Central memory CD4-positive, alpha-beta T cell (primary cell): Measurements from ENCODE around the gene AGL.
"Not testable (repeated sequence)": the region's sequence is repeated elsewhere in the genome, so short reads cannot be mapped to it uniquely, and the experiment has no call there.

Experiments used
- DNase-seq: peaks from one replicate; pipeline ENCODE4 v3.0.0; 2022

AGL gene

DNA sequence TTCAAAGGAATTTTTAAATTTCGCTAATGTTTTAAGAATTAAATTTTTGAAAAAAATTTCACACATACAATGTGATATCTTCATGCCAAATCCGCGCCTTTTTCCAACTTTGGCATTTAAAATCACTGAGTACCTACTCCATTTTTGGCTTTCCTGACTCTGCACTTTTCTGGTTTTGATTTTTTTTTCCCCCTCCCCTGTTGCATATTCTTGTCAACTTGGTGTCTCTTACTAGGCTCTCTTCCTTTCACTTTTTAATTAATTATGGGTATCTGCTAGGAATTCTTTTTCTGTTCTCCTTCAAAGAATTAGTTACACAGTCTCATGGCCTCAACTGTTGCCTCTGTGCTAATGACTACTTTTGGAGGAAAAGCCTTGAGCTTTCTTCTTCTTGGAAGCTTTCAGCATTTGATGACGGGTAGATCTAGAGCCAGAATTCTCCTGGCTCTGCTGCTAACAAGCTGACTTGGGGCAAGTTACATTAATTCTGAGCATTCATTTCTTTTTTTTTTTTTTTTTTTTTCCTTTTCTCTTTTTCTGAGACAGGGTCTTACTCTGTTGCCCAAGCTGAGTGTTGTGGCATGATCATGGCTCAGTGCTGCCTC is 1.8 kb downstream of the AGL start:
- DNase-seq = no peak

DNA sequence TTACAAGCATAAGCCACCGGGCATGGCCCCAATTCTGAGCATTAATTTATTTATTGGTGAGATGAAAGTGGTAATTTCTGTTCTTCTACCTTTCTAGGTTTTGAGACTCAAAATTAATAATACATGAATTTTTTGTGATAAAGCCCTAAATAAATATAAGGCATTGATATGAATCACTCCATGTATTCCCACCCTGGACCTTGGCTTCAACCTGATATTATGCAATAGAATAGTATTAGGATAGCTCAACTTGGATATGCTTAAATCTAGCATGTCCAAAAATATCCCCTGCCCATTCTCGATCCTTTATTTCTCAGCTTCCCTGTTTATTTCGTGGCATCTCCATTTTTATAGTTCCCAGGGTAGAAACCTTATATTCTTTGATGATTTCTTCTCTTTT is 2.5 kb downstream of the AGL start:
- DNase-seq = no peak

DNA sequence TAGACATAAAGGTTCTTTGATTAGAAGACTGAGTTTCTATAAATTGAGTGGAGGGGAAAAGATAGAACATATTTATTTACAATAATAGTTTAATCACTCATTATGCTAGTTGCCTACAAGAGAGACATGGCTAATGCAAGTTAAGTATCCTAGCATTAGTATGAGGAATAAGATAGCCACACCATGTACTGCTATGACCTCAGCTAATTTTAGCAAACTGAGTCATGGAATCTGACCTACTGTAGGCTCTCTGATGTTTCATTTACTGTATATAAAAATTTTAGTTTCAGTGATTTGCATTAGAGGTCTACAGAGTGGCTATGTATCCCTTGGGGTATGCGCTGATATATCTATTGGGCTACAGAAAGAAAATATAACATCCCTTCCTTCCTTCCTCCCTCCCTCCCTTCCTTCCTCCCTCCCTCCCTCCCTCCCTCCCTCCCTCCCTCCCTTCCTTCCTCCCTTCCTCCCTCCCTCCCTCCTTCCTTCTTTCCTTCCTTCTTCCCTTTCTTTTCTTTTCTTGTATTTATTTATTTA is 5.8 kb downstream of the AGL start:
- no peak for DNase-seq

DNA sequence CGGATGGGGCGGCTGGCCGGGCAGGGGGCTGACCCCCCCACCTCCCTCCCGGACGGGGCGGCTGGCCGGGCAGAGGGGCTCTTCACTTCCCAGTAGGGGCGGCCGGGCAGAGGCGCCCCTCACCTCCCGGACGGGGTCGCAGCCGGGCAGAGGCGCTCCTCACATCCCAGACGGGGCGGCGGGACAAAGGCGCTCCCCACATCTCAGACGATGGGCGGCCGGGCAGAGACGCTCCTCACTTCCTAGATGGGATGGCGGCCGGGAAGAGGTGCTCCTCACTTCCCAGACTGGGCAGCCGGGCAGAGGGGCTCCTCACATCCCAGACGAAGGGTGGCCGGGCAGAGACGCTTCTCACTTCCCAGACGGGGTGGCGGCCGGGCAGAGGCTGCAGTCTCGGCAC is 6.9 kb downstream of the AGL start:
- not testable (repeated sequence) for DNase-seq

DNA sequence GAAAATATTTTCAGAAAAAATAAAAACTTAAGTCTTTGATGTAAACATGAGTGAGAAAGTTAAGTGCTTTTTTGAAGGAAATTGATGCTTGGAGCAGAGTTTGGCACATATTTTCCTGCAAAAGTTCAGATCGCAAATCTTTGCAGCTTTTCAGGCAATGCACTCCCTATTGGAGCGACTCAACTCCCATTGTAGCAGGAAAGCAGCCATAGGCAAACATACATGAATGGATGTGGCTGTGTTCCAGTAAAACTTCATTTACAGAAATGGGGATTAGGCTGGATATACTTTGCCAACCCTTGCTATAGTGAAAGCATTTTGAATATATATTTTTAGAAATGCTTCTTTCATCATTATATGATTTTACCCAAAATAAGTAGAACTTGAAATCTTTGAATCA is 8.1 kb downstream of the AGL start:
- DNase-seq = no peak

DNA sequence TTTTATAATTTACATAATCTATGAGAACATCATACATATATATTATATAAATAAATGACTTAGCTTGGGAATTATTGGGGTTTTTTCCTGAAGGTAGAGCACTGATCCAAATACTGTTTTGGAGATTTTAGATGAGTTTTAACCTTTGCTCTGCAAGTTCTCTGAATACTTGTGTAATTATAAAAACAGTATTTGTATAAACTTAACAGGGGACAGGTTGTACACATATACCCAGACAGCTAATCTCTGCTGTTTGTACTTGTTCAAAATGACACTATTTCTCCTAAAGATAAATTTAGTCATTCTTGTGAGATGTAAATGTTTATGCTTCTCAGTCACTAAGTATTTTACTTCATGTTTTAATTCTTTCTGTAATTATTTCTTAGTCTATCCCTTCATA is 8.7 kb downstream of the AGL start:
- DNase-seq = no peak

DNA sequence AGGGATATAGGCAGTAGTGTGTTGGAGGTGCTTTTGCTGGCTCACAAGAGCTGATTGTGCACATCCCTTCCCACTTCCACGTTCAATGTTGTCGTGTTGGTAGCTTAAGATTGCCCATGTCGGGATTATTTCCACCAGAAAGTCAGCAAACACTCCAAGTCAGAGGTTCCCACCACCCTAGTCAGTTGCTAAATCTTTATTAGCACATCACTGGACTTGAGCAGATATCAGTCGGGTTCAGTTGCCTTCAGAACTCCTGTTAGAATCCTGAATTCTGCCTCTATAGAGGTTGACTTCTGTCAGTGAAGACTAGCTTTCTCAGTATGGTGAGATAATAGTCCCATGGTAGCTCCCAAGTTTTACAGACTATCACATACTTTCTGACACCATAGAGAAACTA is 10.5 kb downstream of the AGL start:
- DNase-seq = no peak

DNA sequence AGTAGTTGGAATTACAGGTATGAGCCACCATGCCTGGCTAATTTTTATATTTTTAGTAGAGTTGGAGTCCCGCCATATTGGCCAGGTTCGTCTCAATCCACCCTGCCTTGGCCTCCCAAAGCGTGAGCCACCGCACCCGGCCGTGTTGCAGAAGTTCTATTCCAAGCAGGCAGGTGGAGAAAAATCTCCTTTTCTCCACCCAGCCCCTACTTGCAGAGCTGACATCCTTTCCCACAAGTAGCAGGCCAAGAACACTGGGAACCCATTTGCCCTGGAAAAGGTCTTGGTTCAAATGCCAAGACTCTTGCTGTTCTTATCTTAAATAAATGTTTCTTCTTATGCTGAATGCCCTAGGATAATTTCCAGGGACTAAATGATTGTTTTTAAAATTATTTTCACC is 17.5 kb downstream of the AGL start:
- DNase-seq = no peak

DNA sequence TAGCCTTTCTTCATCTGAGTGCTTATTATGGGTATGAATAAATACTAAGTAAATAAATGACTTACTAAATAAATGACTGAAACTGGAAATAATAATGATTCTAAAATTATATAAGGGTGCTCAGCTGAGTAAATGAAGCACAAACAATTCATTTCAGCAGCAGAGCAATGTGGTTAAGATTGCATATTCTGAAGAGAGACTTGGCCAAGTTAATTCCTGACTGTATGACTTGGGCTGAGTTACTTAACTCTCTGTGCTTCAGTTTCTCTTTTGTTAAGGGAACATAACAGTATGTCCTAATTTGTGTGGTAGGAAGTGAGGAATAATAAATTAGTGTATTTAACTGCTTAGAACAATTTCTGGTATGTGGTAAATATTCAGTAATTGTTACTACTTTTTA is 19.1 kb downstream of the AGL start:
- no peak for DNase-seq

DNA sequence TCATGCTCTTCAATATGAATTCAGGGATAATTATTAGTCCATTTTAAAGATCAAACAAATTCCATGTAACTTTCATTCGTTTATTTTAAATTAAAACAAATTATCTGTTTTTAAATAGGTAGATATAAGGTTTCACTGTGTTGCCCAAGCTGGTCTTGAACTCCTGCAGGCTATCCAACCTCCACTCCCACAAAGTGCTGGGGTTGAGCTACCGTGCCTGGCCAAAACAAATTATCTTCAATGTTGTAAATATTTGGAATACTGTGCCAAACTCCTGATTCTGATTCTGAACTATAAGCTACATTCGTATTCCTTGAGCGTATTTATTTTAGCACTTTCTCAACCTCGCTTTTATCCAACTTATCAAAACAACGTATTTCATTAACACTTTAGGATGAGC is 19.6 kb downstream of the AGL start:
- DNase-seq = no peak

DNA sequence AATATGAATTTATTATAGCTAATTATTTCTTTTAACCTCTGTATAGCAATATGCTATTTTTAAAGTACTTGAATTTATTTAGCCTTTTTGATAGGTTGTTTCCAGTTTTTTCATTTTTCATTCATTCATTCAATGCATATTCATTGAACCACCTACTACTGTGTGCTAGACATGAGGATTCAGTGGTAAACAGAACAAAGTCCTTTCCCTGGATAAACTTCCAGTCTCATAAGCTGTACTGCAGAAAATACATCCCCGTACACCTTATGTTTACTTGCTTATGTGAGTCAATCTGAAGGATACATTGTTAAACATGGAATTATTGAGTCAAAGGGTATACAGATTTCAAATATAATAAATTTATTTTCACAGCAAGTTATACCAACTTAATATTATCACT is 21.9 kb downstream of the AGL start:
- DNase-seq = no peak

DNA sequence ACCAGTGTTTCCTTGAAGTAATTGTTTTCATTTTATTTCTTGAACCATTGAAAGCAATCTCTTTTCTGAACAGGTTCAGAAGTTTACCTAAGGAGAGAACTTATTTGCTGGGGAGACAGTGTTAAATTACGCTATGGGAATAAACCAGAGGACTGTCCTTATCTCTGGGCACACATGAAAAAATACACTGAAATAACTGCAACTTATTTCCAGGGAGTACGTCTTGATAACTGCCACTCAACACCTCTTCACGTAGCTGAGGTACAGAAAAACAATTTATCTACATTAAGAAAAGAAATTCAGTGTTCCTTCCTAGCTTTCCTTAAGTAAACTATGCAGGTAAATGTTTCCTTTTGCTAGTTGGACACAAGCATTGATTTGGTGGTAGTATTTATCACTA is 27.4 kb downstream of the AGL start:
- no peak for DNase-seq

DNA sequence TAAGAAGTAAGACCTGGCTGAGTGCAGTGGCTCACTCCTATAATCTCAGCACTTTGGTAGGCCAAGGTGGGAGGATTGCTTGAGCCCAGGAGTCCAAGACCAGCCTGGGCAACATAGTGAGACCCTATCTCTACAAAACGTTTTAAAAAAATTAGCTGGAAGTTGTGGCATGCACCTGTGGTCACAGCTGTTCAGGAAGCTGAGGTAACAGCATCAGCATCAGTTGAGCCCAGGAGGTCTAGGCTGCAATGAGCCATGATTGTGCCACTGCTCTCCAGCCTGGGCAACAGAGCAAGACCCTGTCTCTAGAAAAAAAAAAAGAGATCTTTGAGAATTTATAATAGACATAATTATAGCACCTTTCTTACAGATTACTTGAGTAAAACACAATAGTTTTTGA is 36.0 kb downstream of the AGL start:
- DNase-seq = no peak

DNA sequence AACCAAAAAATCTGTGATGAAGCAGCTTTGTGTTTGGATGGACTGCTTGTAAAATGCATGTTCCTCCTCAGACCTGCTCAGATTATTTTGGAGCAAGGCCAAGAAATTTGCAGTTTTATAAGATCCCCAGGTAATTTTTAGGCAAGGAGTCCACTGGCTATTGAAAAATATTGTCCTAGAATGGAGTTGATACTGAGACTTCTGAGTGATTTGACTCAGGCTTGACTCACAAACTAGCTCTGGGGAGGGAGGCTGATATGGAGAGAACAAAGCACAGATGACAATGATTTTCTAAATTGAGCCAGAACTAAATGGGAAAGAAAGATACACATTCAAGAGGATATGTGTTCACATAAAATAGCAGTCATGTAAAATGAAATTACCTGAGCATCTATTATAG is 36.7 kb downstream of the AGL start:
- no peak for DNase-seq

DNA sequence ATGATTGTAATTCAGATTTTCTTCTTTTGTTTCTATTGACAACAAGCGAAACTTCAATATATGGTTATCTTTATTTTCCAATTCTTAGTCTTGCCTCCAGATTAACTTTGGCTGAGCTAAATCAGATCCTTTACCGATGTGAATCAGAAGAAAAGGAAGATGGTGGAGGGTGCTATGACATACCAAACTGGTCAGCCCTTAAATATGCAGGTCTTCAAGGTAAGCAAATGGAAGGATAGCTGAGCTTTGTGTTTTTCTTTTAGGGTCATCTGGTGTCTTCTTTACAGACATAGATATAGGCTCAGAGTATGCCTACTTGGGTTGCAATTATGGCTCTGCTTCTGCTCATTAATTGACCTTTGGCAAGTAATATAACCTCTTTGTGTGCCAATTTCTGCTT is 37.7 kb downstream of the AGL start:
- no peak for DNase-seq

DNA sequence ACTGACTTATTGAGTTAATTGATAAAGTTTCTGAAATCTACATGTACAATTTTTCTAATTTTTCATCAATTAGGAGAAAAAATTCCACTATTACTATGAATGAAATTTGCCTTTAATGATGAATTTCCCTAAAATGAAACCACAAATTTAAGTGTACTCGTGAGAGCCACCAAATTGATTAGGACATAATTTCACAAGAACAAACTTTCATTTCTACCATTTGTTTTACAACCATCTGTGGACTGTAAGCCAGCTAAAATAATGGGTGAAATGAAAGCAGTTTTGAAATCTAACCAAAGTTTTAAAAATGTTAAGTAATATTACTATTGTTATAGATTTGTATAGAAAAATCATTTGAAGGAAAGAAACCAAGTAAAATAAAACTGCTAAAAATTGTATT is 41.8 kb downstream of the AGL start:
- no peak for DNase-seq

DNA sequence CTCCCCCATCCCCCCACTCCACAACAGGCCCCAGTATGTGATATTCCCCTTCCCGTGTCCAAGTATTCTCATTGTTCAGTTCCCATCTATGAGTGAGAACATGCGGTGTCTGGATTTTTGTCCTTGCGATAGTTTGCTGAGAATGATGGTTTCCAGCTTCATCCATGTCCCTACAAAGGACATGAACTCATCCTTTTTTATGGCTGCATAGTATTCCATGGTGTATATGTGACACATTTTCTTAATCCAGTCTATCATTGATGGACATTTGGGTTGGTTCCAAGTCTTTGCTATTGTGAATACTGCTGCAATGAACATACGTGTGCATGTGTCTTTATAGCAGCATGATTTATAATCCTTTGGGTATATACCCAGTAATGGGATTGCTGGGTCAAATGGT is 53.1 kb downstream of the AGL start:
- DNase-seq = not testable (repeated sequence)

DNA sequence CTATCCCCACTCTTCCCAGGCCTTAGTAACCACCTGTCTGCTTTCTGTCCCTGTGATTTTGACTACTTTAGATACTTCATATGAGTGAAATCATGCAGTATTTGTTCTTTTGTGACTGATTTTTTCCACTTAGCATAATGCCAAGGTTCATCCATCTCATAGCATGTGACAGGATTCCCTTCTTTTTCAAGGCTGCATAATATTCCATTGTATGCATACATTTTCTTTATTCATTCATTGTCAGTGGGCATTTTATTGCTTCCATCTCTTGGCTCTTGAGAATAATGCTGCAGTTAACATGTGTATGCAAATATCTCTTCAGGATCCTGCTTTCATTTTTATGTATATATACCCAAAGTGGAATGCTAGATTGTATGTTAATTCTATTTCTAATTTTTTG is 56.4 kb downstream of the AGL start:
- no peak for DNase-seq

DNA sequence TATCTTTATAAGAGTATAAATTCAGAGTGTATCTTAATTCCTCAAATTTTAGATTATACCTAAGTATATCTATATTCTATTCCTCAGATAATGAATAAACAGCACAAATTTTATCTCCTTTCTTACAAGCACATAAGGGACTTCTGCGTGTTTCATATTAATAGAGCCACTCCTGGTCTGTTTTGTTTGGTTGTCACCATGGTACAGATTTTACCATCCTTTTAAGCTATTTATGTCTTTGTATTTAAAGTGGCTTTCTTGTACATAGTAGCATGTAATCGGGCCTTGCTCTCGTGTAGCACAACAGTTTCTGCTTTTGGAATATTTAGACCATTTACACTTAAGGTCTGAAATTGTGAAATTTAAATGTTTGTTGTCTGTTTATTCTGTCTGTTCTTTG is 67.1 kb downstream of the AGL start:
- no peak for DNase-seq

DNA sequence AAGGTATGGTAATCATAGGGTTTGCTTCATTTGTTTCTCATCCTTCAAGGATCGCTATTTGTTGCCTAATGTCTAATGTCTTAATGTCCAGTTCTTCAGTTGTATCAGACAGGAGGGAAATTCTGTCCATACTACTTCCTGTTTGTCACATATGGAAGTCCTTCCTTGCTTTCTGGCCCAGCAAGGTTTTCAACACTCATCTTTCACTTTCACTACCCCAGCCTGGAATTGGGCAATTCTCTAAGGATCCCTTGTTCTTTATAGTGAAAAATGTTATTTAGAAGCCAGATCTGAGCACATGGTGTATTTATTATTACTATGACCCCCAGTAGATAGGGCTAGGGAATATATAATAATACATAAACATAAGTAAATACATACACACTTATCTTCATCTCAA is 69.1 kb downstream of the AGL start:
- no peak for DNase-seq

DNA sequence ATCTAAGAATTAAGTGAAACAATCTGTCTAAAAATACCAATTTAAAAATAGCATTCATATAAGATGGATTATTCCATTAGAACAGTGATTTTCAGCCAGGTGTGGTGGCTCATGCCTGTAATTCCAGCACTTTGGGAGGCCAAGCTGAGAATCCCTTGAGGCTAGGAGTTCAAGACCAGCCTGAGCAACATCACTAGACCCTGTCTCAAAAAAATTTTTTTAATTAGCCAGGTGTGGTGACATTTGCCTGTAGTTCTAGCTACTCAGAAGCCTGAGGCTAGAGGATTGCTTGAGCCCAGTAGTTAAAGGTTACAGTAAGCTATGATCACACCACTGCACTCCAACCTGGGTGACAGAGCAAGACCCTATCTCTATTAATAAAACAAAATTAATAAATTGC is 84.6 kb downstream of the AGL start:
- no peak for DNase-seq

DNA sequence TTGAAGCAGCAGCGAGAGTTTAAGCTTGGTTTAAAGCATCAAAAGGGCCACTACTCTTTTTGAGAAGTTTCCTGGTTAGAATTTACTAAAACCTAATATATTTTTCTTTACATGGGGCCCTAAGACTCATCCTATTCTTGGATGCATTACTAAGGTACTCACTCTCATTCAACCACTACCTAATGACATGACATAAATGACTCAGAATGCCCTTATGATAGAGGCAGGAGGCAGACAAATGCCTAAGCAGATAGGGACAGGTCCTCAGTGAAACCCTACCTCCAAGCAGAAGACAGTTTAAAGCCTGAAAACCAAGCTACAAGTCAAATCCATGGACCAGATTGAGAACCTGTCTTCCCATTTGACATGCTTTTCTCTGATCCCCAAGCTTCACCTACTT is 85.4 kb downstream of the AGL start:
- no peak for DNase-seq

DNA sequence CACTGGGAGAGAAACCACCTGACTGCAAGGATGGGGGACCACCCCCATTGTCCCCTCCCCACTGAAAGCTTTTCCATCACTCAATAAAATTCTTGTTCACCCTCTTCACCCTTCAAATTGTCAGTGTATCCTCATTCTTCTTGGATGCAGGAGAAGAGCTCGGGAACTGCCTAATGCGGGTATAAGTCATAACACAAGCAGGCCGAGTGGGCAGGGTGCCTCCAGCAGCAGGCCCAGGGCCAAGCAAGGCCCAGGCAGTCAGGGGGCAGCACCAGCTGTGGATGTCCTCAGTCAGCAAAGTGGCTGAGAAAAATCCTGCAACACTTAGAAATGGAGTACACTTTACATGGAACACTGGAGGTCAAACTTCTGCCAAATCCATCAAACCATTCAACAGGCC is 85.9 kb downstream of the AGL start:
- no peak for DNase-seq

DNA sequence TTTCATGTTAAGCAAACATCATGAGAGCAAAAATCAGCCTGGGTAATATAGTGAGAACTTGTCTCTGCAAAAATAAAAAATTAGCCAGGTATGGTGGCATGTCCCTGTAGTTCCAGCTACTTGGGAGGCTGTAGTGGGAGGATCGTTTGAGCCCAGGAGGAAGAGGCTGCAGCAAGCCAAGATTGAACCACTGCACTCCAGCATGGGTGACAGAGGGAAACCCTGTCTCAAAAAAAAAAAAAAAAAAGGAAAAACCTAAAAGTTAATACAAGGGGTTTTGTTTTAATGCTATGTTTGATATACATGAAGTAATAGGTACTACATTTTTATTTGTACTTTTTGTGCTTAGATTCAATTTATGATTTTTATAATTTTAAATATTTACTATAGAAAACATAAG is 92.6 kb downstream of the AGL start:
- no peak for DNase-seq

DNA sequence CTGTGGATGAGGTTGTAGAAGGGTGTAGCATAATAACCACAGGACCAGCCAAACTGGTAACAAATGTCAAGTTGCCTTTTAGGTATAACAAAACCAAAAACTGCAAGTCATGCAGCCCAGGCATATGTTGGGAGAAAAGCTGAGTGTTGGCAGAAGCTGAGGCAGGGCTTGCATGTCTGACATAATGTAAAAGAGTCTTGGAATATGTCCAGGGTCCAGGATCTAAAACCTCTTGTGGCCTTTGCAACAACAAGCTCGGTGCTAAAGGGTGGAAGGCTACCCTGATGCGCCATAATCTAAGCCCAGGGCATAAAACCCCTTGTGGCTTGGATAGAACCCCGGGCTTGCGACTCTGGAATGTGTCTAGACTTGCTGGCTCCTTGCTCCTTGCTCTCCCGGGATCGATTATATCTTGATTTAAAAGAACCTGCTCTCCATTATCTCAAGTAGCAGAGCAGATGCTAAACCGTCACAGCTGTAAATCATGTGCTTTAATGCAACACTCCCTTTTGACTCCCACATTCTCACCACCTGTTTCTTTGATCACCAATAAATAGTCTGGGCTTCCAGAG is 93.1 kb downstream of the AGL start:
- DNase-seq = no peak
